NCI-H1048 (cell line): ENCODE data around the gene C1orf35.

Experiments
- DNase-seq: peaks from one replicate; lab custom pipeline; 2025; lab: John Stamatoyannopoulos, UW

C1orf35 gene

GRCh38 chr1:228094432-228095016 lies 8.6 kb downstream of the C1orf35 start:
- no peak for DNase-seq

GRCh38 chr1:228093050-228093906 lies 9.8 kb downstream of the C1orf35 start:
- no peak for DNase-seq

- no peak for DNase-seq
These were observed 10.6 kb downstream of the C1orf35 start for GRCh38 chr1:228092342-228093049.

GRCh38 chr1:228091084-228091483 lies 12.0 kb downstream of the C1orf35 start:
- no peak for DNase-seq

GRCh38 chr1:228090613-228091081 lies 12.5 kb downstream of the C1orf35 start:
- no peak for DNase-seq

- no peak for DNase-seq
These were observed 13.4 kb downstream of the C1orf35 start for GRCh38 chr1:228089519-228090380.

GRCh38 chr1:228088586-228089498 lies 14.3 kb downstream of the C1orf35 start:
- DNase-seq, result no peak

GRCh38 chr1:228087771-228088251 lies 15.3 kb downstream of the C1orf35 start:
- no peak for DNase-seq

- no peak for DNase-seq
These were observed 17.7 kb downstream of the C1orf35 start for GRCh38 chr1:228085287-228085951.

GRCh38 chr1:228084797-228085196 lies 18.3 kb downstream of the C1orf35 start:
- no peak for DNase-seq

GRCh38 chr1:228084325-228084724 lies 18.8 kb downstream of the C1orf35 start:
- no peak for DNase-seq

GRCh38 chr1:228083871-228084278 lies 19.2 kb downstream of the C1orf35 start:
- no peak for DNase-seq

- no peak for DNase-seq
These were observed 19.9 kb downstream of the C1orf35 start for GRCh38 chr1:228082918-228083870.

GRCh38 chr1:228082214-228082917 lies 20.8 kb downstream of the C1orf35 start, which contains the start of gene ARF1:
Gene ARF1, plus strand, starts transcription at chr1:228082708. Its CDS starts 14,407 bp downstream, at chr1:228097115.
- peak; percentile 92 for DNase-seq

- no peak for DNase-seq
These were observed 21.4 kb downstream of the C1orf35 start for GRCh38 chr1:228081578-228082213.

- no peak for DNase-seq
These were observed 22.0 kb downstream of the C1orf35 start for GRCh38 chr1:228081144-228081543.

GRCh38 chr1:228079601-228080263 lies 23.4 kb downstream of the C1orf35 start:
- no peak for DNase-seq
